Smooth muscle cell of trachea (primary cell): Measurements from ENCODE around the gene C1D. TPM values are rescaled to one million over a fixed set of nuclear protein-coding genes. Genes with fewer than 3 reads are reported as not detected.

Source experiments
- total RNA-seq: library from RNA; depleted of rRNA; stranded (reverse); fragments of >200 nt; gene quantifications from 2 replicates; pipeline ENCODE4 v1.2.1, GENCODE V29; 2014

The C1D gene
- 17.5 and 23.9 TPM in 2 replicates for total RNA-seq

GRCh38 chr2:68062680-68063387 lies at the start of gene C1D:
Gene C1D, minus strand, starts transcription at chr2:68063004. Its CDS starts 15,694 bp downstream, at chr2:68047310.

Other genes starting within 250 kb of the C1D start
- 8.7 and 10.9 TPM in 2 replicates for gene PNO1, start 94.9 kb upstream of the C1D start, total RNA-seq
- 18.0 and 38.7 TPM in 2 replicates for gene PPP3R1, start 189.5 kb upstream of the C1D start, total RNA-seq